B cell (primary cell): ENCODE measurements around the gene TNFRSF12A.

Source experiments
- CTCF ChIP-seq: fragments of 200-600 bp; IDR thresholded peaks from one replicate; pipeline ENCODE4 v1.8.0; 2022; ENCODE audit warnings: antibody characterized with exemption, mild to moderate bottlenecking
- EZH2 ChIP-seq: IDR thresholded peaks from 2 replicates; pipeline ENCODE4 v1.6.1; 2012; ENCODE audit warnings: borderline replicate concordance, low read depth, mild to moderate bottlenecking, moderate library complexity, low read length; ENCODE audit not compliant: insufficient read depth, poor library complexity, severe bottlenecking

- TF ChIP-seq CTCF (no peak), EZH2 (no peak)
Observed at GRCh38 chr16:3051494-3051893, 31.3 kb downstream of the TNFRSF12A start.
